Measurements from ENCODE around the gene SLC8A2.
A peak's percentile ranks its signal among the peaks of the same experiment; 100 is the strongest.
"Not testable (repeated sequence)": the region's sequence is repeated elsewhere in the genome, so short reads cannot be mapped to it uniquely, and the experiment has no call there.

SLC8A2 gene

GRCh38 chr19:47414469-47414868 is 57.2 kb downstream of the SLC8A2 start:
- peaks cover 46% of the 10 kb centered on the region for H3K27me3 Mint-ChIP-seq (ENCODE audit: low read depth)

GRCh38 chr19:47413941-47414340 is 57.8 kb downstream of the SLC8A2 start:
- no peaks in the 10 kb centered on the region for H3K9me3 Mint-ChIP-seq
- no peaks in the 10 kb centered on the region for H3K36me3 Mint-ChIP-seq (ENCODE audit: low read depth)
- peaks cover 50% of the 10 kb centered on the region for H3K27me3 Mint-ChIP-seq (ENCODE audit: low read depth)
- H3K4me1 Mint-ChIP-seq (ENCODE audit: low read depth) = peaks cover 9% of the 10 kb centered on the region
- H3K4me3 Mint-ChIP-seq = no peak overlapping the region
- no peak overlapping the region for H3K27ac Mint-ChIP-seq

More at GRCh38 chr19:47414469-47414868, 57.2 kb downstream of the SLC8A2 start:
- Mint-ChIP-seq H3K4me3 (no peak overlapping the region), H3K9me3 (no peaks in the 10 kb centered on the region), H3K4me1 (ENCODE audit: low read depth) (peaks cover 9% of the 10 kb centered on the region), H3K36me3 (ENCODE audit: low read depth) (no peaks in the 10 kb centered on the region), H3K27ac (no peak overlapping the region)

- H3K4me1 Mint-ChIP-seq (ENCODE audit: low read depth); H3K36me3 Mint-ChIP-seq (ENCODE audit: low read depth); H3K27ac Mint-ChIP-seq; H3K9me3 Mint-ChIP-seq; H3K4me3 Mint-ChIP-seq: not testable (repeated sequence)
- peaks cover 45% of the 10 kb centered on the region for H3K27me3 Mint-ChIP-seq (ENCODE audit: low read depth)
Measured at GRCh38 chr19:47411696-47412095, 60.0 kb downstream of the SLC8A2 start.

GRCh38 chr19:47411101-47411500 is 60.6 kb downstream of the SLC8A2 start:
- Mint-ChIP-seq H3K4me1 (ENCODE audit: low read depth) (peaks cover 2% of the 10 kb centered on the region), H3K27ac (no peak overlapping the region), H3K27me3 (ENCODE audit: low read depth) (peaks cover 45% of the 10 kb centered on the region), H3K9me3 (no peaks in the 10 kb centered on the region), H3K36me3 (ENCODE audit: low read depth) (no peaks in the 10 kb centered on the region), H3K4me3 (no peak overlapping the region)

- Mint-ChIP-seq H3K36me3 (ENCODE audit: low read depth) (no peaks in the 10 kb centered on the region), H3K4me3 (no peak overlapping the region), H3K27ac (no peak overlapping the region), H3K9me3 (no peaks in the 10 kb centered on the region), H3K4me1 (ENCODE audit: low read depth) (no peaks in the 10 kb centered on the region), H3K27me3 (ENCODE audit: low read depth) (peaks cover 40% of the 10 kb centered on the region)
Measured at GRCh38 chr19:47408156-47408938, 63.3 kb downstream of the SLC8A2 start.

- H3K36me3 Mint-ChIP-seq (ENCODE audit: low read depth) = no peaks in the 10 kb centered on the region
- no peaks in the 10 kb centered on the region for H3K4me1 Mint-ChIP-seq (ENCODE audit: low read depth)
- no peaks in the 10 kb centered on the region for H3K9me3 Mint-ChIP-seq
- peaks cover 38% of the 10 kb centered on the region for H3K27me3 Mint-ChIP-seq (ENCODE audit: low read depth)
- H3K27ac Mint-ChIP-seq = no peak overlapping the region
- no peak overlapping the region for H3K4me3 Mint-ChIP-seq
Measured at GRCh38 chr19:47407417-47407774, 64.3 kb downstream of the SLC8A2 start.

GRCh38 chr19:47406711-47407416 is 64.8 kb downstream of the SLC8A2 start:
- no peaks in the 10 kb centered on the region for H3K36me3 Mint-ChIP-seq (ENCODE audit: low read depth)
- no peak overlapping the region for H3K27ac Mint-ChIP-seq
- no peaks in the 10 kb centered on the region for H3K9me3 Mint-ChIP-seq
- H3K27me3 Mint-ChIP-seq (ENCODE audit: low read depth) = peaks cover 38% of the 10 kb centered on the region
- H3K4me1 Mint-ChIP-seq (ENCODE audit: low read depth) = no peaks in the 10 kb centered on the region
- H3K4me3 Mint-ChIP-seq = no peak overlapping the region

- no peaks in the 10 kb centered on the region for H3K4me1 Mint-ChIP-seq (ENCODE audit: low read depth)
- no peaks in the 10 kb centered on the region for H3K9me3 Mint-ChIP-seq
- peaks cover 38% of the 10 kb centered on the region for H3K27me3 Mint-ChIP-seq (ENCODE audit: low read depth)
- H3K27ac Mint-ChIP-seq = no peak overlapping the region
- no peaks in the 10 kb centered on the region for H3K36me3 Mint-ChIP-seq (ENCODE audit: low read depth)
- H3K4me3 Mint-ChIP-seq = no peak overlapping the region
Measured at GRCh38 chr19:47405854-47406417, 65.8 kb downstream of the SLC8A2 start.

- Mint-ChIP-seq H3K4me3 (no peak overlapping the region), H3K9me3 (no peaks in the 10 kb centered on the region), H3K4me1 (ENCODE audit: low read depth) (no peaks in the 10 kb centered on the region), H3K27ac (no peak overlapping the region), H3K36me3 (ENCODE audit: low read depth) (no peaks in the 10 kb centered on the region), H3K27me3 (ENCODE audit: low read depth) (peaks cover 38% of the 10 kb centered on the region)
Measured at GRCh38 chr19:47405197-47405550, 66.5 kb downstream of the SLC8A2 start.

- H3K27ac Mint-ChIP-seq = no peak overlapping the region
- H3K27me3 Mint-ChIP-seq (ENCODE audit: low read depth) = peaks cover 38% of the 10 kb centered on the region
- no peak overlapping the region for H3K4me3 Mint-ChIP-seq
- no peaks in the 10 kb centered on the region for H3K4me1 Mint-ChIP-seq (ENCODE audit: low read depth)
- no peaks in the 10 kb centered on the region for H3K36me3 Mint-ChIP-seq (ENCODE audit: low read depth)
- no peaks in the 10 kb centered on the region for H3K9me3 Mint-ChIP-seq
Measured at GRCh38 chr19:47404334-47405196, 67.1 kb downstream of the SLC8A2 start.

GRCh38 chr19:47402504-47402903 is 69.2 kb downstream of the SLC8A2 start:
- H3K27ac Mint-ChIP-seq = no peak overlapping the region
- peaks cover 25% of the 10 kb centered on the region for H3K27me3 Mint-ChIP-seq (ENCODE audit: low read depth)
- no peaks in the 10 kb centered on the region for H3K36me3 Mint-ChIP-seq (ENCODE audit: low read depth)
- H3K4me1 Mint-ChIP-seq (ENCODE audit: low read depth) = no peaks in the 10 kb centered on the region
- no peak overlapping the region for H3K4me3 Mint-ChIP-seq
- H3K9me3 Mint-ChIP-seq = no peaks in the 10 kb centered on the region

- Mint-ChIP-seq H3K27ac (peak overlapping the region; percentile 43), H3K4me3 (no peak overlapping the region), H3K4me1 (ENCODE audit: low read depth) (no peaks in the 10 kb centered on the region), H3K36me3 (ENCODE audit: low read depth) (no peaks in the 10 kb centered on the region), H3K9me3 (no peaks in the 10 kb centered on the region), H3K27me3 (ENCODE audit: low read depth) (peaks cover 7% of the 10 kb centered on the region)
Measured at GRCh38 chr19:47398707-47399597, 72.7 kb downstream of the SLC8A2 start.

- H3K36me3 Mint-ChIP-seq (ENCODE audit: low read depth) = no peaks in the 10 kb centered on the region
- H3K9me3 Mint-ChIP-seq = no peaks in the 10 kb centered on the region
- no peaks in the 10 kb centered on the region for H3K27me3 Mint-ChIP-seq (ENCODE audit: low read depth)
- H3K4me1 Mint-ChIP-seq (ENCODE audit: low read depth) = peaks cover 4% of the 10 kb centered on the region
- no peak overlapping the region for H3K27ac Mint-ChIP-seq
- H3K4me3 Mint-ChIP-seq = no peak overlapping the region
Measured at GRCh38 chr19:47391510-47392223, 80.0 kb downstream of the SLC8A2 start.
